Measurements from ENCODE around the gene SOCS4. TPM values are rescaled to one million over a fixed set of nuclear protein-coding genes. Genes with fewer than 3 reads are reported as not detected.
"Not testable (repeated sequence)": the region's sequence is repeated elsewhere in the genome, so short reads cannot be mapped to it uniquely, and the experiment has no call there.

Gene SOCS4
- total and polyA plus RNA-seq, 2 of the 13 experiments (the other 11 are each of a cell fraction or from before 2014, with no cell fraction given): 4.0 to 10.0 TPM

DNA sequence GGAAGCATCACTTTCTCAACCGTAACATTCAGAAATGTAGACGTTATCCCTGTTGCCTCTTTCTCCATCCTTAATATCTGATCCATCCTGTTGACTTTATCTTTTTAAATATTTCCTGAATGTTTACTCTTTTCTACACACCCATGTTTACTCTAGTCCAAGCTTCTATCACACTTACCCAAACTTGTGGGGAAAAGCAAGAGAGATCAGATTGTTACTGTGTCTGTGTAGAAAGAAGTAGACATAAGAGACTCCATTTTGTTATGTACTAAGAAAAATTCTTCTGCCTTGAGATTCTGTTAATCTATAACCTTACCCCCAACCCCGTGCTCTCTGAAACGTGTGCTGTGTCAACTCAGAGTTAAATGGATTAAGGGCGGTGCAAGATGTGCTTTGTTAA, 2.7 kb upstream of the SOCS4 start:
- H3K36me3 ChIP-seq (replicated peaks in 1 of 2; ENCODE audit: control insufficient read depth in 1 of 2, insufficient read depth in 2 of 2, low read length in 2 of 2); H3K9me3 ChIP-seq (ENCODE audit: low read length); DNase-seq (ENCODE audit: low spot score); BruUV-seq (replicated peaks); FAIRE-seq; H4K20me1 ChIP-seq (ENCODE audit: insufficient read depth, low read length); H3K27ac ChIP-seq (ENCODE audit: extremely low read length, insufficient read depth, low read length); ATAC-seq; H3K27me3 ChIP-seq (ENCODE audit: control insufficient read depth in 1 of 2, insufficient read depth in 2 of 2, low read length in 2 of 2); H2AFZ ChIP-seq (ENCODE audit: low read length); in situ Hi-C loops (cut with HindIII; ENCODE audit: extremely low pct_ligation_motif_present, low pct_unique_long_range_greater_than_20kb); CTCF ChIA-PET (ENCODE audit: low intra/inter-chr PET ratio, low total read pairs); H3K4me3 ChIP-seq (replicated peaks in 1 of 3; ENCODE audit: insufficient read depth in 1 of 3, low read depth in 2 of 3, low read length in 3 of 3); H3K9ac ChIP-seq (ENCODE audit: insufficient read depth, low read depth, low read length); intact Hi-C loops (cut with micrococcal nuclease; ENCODE audit: unreplicated experiment); POLR2A ChIA-PET; H3K4me2 ChIP-seq (ENCODE audit: low read depth, low read length): not testable (repeated sequence)
- TF ChIP-seq FOXA3 (CRISPR knock-in tag; IDR thresholded peaks at IDR 0.05): 0 out of 2 replicates have a peak, but pooled peaks have one; percentile 13
- Histone ChIP-seq H3K4me1 (ENCODE audit: insufficient read depth, low read length) (peaks cover 32% of the 10 kb centered on the region), H3K79me2 (ENCODE audit: insufficient read depth, low read length) (peaks cover 44% of the 10 kb centered on the region)
- 44% methylated on average over 3 of the region's 5 CpGs for WGBS (ENCODE audit: low lambda C conversion rate)

DNA sequence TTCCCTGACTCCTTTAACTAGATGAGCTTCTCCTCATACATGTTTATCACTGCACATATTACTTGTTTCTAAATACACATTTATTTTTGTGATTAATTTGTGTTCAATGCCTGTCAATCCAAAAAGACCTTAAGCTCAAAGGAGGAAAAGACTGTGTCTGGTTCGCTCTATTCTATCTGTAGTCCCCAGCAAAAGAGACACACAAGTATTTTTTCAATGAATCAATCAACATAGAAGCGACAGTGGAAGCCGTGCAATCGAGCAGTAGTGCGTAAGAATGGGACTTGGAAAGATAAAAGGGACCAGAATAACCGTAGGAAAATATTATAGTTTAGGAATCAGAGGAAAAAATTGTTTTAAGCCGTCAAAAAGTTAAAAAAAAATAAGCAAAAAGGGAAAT, 1.1 kb upstream of the SOCS4 start:
- FAIRE-seq: no peak
- peaks cover 55% of the 10 kb centered on the region for H3K79me2 ChIP-seq (ENCODE audit: insufficient read depth, low read length)
- H3K4me3 ChIP-seq (replicated peaks in 1 of 3; ENCODE audit: insufficient read depth in 1 of 3, low read depth in 2 of 3, low read length in 3 of 3): peak overlapping the region; percentile 66 to 96 (median 86)
- in situ Hi-C loops (cut with HindIII; ENCODE audit: extremely low pct_ligation_motif_present, low pct_unique_long_range_greater_than_20kb): no loop called here
- POLR2A ChIA-PET: interaction anchor here (4.1 kb wide), 1 partner anchor 25 kb away, joined by 47 read pairs; the partner anchor contains the start of gene MAPK1IP1L
- peaks cover 46% of the 10 kb centered on the region for H3K4me1 ChIP-seq (ENCODE audit: insufficient read depth, low read length)
- no peak for DNase-seq (ENCODE audit: low spot score)
- peak overlapping the region; percentile 73 for H3K27ac ChIP-seq (ENCODE audit: extremely low read length, insufficient read depth, low read length)
- peak overlapping the region; percentile 85 for H3K9ac ChIP-seq (ENCODE audit: insufficient read depth, low read depth, low read length)
- TF ChIP-seq NFKB2 (CRISPR knock-in tag; IDR thresholded peaks at IDR 0.05; ENCODE audit: borderline replicate concordance) (no peak), ZNF350 (CRISPR knock-in tag; IDR thresholded peaks at IDR 0.05; ENCODE audit: borderline replicate concordance, low read depth) (no peak), ZNF766 (CRISPR knock-in tag; IDR thresholded peaks at IDR 0.05; ENCODE audit: borderline replicate concordance) (no peak), TBX3 (IDR thresholded peaks at IDR 0.05; ENCODE audit: borderline replicate concordance) (no peak), JUN (CRISPR knock-in tag; IDR thresholded peaks at IDR 0.05) (no peak)
- no TSS peak for BruUV-seq (replicated peaks)
- H4K20me1 ChIP-seq (ENCODE audit: insufficient read depth, low read length): no peaks in the 10 kb centered on the region
- no peaks in the 10 kb centered on the region for H3K9me3 ChIP-seq (ENCODE audit: low read length)
- CTCF ChIA-PET (ENCODE audit: low intra/inter-chr PET ratio, low total read pairs): no interaction called here
- intact Hi-C loops (cut with micrococcal nuclease; ENCODE audit: unreplicated experiment): no loop called here
- H3K36me3 ChIP-seq (replicated peaks in 1 of 2; ENCODE audit: control insufficient read depth in 1 of 2, insufficient read depth in 2 of 2, low read length in 2 of 2): no peaks in the 10 kb centered on the region
- H3K4me2 ChIP-seq (ENCODE audit: low read depth, low read length): peak overlapping the region; percentile 89
- no peak overlapping the region for H2AFZ ChIP-seq (ENCODE audit: low read length)
- no peak for ATAC-seq
- 32% methylated on average over 7 of the region's 7 CpGs for WGBS (ENCODE audit: low lambda C conversion rate)
- no peaks in the 10 kb centered on the region; a peak in 1 of 5 replicates for H3K27me3 ChIP-seq (ENCODE audit: control insufficient read depth in 1 of 2, insufficient read depth in 2 of 2, low read length in 2 of 2)
